OCI-M2 (cell line): ENCODE results near the gene PXYLP1.

ENCODE experiments used
- DNase-seq: peaks from one replicate; lab custom pipeline; 2025; ENCODE audit not compliant: unreplicated experiment; lab: John Stamatoyannopoulos, UW

The PXYLP1 gene

DNA sequence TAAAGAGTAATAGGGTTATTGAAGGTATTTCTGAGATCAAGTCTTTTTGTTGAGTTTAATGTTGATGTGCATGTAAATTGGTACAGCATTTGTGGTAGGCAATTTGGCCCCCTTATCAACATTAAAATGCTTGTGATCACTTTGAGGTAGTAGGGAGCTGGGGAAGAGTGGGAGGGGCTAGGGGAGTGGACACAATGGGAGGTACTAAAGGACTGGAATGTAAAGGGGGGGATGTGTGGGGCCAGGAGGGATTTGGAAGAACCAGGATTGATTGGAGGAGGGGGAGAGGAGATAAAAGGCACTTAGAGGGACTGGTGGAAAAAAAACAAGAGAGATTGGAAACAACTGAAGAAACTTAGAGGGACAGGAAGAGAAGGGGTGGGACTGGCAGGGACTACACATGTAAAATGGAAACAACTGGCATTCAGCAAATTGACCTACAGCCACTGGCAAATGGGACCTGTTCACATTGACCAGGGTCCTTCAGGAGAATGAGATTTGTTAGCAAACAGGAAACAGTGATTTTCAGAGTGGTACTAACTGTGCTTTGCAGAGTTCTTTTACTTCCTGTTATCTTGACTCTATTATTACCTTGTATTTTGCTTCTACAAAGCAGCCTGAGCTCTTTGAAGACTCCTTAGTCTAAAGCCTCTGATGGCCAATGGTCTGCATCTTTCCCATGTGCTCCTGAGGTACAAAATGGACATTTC is 88.9 kb downstream of the PXYLP1 start:
- DNase-seq = no peak

DNA sequence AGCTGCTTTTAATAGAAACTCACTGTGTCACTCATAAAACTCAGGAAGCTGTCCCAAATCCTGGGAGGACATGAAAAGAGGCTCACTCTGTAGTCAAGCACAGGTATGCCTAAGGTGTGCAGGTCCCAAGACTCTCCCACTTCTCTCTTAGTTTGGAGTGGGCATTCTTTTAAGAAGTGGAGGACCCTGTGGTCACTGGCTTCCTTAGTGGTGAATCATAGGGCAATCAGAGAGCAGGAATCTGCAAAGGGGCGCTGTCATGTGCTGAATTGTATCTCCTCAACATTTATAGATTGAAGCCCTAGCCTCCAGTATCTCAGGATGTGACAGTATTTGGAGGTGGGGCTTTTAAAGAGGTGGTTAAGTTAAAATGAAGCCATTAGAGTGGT is 89.5 kb downstream of the PXYLP1 start:
- no peak for DNase-seq

DNA sequence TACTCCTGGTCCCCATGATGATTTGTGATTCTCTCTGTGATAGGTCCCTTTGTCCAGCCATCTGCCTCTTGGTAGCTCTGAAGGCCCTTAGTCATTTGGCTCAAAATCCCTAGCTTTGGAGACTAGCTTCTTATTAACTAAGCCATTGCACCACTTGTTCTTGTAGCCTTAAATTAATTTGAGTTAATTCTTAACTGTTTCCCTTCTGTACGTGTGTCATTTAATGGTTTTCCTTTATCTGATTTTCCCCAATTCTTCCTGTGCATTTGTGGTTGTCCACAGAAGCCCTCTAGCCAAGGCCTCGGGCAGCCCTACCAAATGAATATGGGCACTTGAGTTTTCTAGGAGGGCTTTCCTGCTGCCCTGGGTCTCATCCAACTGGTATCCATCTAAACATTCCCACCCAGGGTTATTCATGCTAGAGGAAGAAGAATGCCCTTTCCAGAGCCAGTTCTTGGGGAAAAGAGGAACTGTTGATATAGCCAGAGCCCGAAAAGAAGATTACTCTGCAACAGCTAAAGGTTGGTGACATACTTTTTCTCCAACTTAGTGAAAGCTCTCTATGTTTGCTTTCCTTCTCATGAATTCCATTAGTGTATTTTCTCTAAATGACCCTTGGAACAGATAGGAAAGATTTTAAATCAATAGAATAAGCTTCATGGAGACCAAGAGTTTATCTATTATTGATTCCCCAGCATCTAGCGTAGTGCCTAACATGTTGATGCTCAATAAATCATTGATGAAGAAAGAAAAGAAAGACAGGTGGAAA is 92.5 kb downstream of the PXYLP1 start:
- DNase-seq = no peak

DNA sequence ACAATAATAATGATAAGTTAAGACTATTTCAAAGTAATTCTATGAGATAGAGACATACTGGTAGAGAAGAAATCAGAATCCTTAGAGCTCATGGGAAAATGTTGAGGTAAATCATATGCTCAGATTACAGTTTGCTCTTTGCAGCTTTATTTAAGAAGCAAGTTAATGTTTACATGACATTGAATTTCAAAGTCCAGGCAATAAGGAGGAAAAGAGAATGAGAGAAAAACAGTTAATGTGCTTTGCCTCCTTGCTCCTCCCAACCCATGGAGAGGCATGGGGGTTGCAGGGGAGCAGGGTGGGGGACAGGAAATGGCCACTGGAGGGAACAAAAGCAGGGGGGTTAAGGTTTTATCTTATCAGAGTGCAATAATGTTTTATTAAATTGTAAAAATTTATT is 94.5 kb downstream of the PXYLP1 start:
- DNase-seq = no peak

DNA sequence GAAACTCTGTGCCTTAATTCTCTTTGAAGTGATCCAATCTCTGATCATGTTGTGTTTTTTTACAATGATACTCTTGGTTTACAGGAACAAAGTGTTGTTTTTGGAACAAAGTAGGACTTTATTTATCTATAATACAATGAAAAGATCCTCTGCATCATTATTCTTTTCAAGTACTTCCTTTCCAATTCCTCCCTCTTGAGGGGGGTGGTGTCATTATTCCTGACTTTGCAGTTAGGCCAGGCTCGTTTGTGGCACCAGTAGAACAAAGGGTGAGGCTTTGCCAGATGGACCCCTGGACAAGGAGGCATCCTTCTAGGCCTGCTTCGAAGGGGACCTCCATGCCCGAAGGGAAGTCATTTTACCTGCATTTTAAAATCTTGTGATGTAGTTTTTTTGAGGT is 95.0 kb downstream of the PXYLP1 start:
- DNase-seq = no peak

DNA sequence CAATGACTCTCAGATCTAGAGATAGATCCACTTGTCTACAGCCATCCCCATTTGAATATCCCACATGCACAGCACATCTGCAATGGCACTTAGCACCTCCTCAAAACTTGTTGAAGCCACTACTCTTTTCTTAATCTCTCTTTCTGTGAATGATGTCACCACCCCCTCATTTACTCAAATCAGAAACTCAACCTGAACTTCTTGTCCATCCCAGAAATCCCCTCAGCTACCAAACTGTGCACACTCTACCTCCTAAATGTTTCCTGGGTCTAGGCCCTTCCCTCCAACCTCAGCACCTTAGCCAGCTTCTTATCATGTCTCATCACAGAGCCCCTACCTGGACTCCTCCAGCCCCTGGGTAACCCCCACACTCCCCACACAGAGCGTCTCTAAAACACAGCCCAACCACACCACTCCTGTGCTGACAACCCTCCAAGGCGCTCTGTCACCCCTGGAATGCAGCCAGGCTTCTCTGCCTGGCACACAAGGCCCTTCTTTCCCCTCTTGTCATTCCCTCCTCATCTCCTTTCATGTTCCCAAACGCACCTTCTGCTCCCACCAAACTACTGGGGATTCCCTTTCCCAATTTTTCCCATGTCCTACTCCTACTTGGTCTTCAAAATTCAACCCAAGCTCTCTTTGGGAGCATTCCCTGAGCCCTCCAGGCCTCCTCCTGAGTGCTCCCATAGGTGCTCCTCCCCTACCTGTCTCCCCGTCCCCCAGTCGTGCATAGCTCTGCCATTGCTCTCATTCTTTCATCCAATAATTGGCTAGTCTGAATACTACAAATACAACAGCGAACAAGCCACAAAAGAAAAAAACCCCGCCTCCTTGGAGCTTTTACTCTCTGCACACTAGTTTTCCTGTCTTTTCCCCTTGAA is 96.9 kb downstream of the PXYLP1 start:
- DNase-seq = no peak

DNA sequence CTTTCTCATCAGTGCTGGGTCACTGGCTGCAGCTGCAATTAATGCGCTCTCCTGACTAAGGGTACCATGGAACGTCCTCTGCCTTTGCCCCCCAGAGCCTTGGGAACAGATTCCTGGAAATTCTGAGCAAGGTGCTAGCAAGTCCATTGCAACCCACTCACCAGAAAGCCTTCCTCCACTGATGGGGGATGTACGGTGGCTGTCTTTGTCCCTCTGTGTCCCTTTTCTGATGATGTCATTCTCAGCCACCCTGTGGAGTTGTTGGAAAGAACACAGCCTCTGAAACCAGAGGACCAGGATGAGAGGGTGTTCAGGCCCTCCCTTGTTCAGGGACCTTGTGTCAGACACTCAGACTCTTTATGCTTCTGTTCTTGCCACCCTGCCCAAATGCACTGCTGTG is 98.6 kb downstream of the PXYLP1 start:
- DNase-seq = no peak

DNA sequence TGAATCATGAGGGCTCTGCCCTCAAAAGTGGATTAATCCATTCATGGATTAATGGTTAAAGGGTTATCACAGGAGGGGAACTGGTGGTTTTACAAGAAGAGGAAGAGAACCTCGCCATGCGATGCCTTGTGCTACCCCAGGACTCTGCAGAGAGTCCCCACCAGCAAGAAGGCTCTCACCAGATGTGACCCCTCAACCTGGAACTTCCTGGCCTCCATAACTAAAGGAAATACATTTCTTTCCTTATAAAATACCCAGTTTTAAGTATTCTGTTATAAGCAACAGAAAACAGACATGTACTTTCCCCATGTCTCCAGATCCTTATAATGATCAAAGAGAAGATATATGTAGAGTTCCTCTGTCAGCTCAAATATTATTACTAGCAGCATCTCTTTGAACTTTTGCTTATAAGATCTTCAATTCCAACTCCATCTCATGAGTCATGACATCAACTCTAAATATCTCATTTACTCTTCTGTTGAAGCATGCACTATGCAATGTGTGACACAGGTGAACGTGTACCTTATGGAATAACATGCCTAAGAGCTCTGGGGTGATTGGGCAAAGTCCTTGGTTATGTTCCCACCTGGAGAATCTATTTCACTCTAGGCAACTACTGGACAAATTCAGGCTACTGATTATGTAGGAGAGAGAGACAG is 99.2 kb downstream of the PXYLP1 start:
- DNase-seq = no peak

DNA sequence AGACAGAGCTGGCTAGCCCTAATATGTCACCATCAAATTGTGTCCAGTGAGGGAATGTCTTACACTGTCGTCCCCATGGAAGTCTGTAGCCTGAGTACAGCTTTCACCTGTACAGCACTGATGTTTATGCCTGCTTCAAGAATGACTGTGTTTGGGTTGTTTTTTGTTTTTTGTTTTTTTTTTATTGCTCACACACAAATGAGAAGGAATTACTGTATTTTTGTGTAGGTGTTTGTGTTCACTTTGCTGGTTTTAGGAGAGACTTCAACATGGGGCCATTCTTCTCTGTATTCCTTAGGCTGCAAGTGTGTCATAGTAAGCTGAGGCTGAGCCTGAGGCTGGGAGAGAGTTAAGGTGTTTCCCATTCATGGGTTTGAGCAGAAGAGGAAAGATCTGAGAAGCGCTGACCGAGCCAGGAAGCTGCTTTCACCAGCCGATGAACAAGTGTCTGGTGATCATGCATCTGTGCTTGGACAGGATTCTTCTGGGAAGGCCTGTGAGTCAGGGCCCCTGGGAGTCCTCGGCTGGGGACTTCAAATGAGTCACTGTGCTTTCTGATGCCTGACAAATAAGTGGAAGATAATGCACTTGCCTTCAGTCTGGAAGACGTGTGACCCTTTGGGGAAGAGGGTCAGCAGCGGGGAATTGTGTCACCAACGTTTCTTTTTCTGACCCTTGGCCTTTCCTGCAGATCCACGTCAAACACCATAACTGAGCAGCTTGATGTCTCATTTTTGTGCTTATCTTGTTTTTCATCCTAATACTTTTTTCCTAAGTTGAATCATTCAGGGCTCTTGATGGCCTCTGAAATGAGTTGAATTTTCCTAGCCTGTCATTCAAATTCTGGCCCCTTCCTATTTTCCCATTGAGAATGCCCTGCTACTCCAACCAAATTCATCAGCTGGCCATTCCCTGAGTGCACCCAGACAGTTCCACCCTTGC is 100.0 kb downstream of the PXYLP1 start:
- DNase-seq = peak; percentile 42

DNA sequence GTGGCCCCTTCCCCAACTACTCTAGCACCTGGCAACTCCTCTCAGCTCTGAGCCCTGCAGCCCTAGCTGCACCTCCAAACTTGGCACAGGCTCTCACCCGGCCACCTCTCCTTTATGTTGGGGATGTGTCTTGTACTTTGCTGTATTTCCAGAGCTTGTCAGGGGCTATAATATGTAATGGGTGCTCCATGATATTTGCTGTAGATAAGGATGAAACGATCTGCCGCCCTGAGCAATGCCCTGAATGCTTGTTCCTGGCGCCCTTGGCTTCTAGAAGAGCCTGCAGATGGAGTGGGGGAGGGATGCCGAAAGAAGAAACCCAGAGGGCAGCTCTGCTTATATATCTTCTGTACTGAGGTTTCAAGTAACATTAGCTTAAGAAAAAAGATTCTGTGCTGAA is 100.8 kb downstream of the PXYLP1 start:
- DNase-seq = no peak

DNA sequence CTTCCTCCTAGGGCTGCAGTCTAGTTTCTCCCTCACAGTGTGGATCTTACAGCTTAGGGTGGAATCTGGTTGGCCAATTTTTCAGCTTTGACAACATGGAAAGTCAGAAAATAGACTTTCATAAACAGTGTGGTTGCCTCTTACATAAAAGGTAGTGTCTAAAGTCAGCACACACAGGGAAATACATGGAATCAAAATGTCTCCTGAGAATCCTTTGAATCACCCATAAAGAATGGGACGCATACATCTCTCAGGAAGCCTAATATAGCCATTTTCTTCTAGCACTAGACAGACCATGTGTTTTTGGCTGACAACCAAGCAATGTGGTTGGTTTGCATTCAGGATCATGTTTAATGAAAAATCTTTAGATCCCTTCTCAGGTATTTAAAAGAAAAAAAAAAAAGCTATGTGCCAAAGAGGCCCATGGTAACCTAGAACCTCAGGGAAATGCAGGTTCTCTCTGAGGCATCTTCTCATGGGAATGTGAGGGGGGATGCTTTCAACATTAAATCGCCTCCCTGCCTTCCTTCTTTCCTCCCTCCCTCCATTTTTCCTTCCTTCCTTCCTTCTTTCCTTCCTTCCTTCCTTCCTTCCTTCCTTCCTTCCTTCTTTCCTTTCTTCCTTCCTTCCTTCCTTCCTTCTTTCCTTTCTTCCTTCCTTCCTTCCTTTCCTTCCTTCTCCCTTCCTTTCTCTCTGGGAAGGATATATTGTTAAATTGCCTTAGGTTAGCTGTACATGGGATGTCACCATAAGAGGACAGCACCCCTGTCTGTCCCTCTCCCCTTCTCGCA is 102.4 kb downstream of the PXYLP1 start:
- no peak for DNase-seq

DNA sequence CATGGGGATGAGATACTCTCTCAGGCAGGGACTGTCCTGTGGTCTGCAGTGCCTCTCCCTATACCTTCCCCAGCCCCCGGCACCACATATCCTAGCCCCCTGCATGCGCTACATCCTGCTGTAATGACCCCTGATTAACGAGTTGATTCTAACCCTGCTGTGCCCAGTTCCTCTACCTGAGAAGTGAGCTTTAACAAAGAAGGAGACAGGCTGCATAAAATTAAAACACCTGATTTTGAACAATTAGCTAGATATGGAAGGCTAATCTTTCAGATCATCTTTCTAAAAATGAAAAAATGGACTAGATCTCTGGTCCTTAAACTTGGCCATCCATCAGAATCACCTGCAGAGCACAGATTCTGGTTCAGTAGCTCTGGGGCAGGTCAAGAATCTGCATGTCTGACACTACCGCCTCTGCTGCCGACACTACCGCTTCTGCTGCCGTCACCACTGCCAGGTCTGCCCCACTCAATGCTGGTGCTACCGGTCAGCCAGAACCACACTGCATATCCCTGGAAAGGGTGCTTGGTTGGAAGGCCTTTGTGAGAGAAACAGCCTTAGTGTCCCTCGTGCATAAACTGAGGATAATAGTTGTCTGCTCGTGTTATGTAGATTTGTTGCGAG is 103.1 kb downstream of the PXYLP1 start:
- DNase-seq = no peak

DNA sequence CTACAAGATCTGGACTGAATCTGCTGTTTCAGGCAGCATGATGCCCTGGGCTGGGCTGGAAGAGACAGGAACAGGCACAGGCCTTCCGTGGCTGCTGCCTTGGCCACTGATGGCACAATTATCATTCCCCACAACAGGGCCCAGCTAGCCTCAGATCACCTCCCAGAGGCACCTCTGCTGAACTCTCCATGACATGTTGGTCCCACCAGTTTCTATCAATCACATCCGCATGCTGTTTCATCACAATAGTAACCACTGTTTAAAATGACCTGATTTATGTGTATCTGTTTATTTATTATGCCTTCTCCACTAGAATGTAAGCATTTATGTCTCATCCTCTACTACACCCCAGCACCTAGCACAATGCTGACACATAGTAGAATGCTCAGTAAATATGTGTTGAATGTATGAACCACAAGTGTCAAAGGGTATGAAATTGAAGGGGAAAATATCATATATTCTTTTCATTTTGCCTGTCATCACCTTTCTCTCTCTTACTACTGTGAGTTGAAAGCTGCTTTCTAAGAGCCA is 104.0 kb downstream of the PXYLP1 start:
- no peak for DNase-seq

DNA sequence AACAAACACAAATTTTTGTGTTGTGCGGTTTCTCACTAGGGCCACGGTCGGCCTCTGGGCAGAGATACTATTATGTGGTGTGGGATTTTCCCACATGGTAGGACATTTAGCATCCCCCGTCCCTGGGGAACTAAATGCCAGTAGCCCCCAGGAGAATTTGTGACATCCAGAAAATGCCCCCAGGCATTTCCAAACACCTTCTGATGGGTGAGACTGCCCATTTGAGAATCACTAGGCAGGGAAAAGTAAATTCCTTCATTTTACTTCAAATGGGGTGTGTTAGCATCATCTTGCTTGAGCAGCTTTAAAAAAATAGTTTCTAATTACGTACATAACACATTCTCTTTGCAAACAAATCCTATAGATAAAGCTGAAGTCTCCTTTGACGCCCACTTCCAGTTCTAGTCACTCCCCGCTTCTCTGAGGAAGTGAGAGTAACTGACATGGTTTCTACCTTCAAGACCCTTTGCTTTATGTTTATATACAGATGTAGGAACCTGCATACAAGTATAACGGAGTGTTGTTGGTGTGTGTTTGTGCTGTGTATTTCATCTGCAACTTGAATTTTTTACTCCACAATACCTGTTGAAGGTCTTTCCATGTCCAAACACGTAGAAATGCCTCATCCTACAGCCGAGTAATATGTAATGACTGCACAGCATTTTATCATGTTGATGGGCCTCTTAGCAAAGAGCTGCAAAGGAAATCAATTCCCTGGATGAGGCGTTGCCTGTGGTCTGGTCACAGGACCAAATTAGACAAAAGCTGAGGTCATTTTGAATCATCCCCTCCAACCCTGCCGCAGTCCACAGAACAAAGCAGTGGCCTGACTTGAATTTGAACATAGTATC is 105.3 kb downstream of the PXYLP1 start:
- no peak for DNase-seq

DNA sequence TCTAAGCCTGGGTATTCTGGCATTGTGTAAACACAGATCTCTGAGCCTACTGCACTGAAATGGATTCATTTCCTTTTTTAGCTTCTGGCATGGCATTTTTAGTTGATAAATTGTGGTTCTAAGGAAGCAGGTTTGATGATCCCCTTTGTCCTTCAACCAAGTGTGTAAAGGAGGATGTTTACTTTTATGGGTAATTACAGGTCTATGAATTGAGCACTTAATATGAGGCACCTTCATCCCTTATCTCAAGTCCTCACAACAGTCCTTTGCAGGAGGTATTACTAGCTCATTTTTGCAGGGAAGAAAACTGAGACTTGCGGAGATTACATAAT is 105.9 kb downstream of the PXYLP1 start:
- no peak for DNase-seq

DNA sequence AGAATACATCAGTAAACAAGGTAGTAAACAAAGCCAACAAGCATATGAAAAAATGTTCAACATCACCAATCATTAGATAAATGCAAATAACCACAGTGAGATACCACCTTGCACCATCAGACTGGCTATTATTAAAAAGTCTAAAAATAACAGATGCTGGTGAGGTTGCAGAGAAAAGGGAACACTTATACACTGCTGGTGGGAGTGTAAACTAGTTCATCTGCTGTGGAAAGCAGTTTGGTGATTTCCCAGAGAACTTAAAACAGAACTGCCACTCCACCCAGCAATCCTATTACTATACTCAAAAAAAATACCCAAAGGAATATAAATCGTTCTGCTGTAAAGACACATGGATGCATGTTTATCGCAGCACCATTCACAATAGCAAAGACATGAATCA is 106.4 kb downstream of the PXYLP1 start:
- DNase-seq = no peak

DNA sequence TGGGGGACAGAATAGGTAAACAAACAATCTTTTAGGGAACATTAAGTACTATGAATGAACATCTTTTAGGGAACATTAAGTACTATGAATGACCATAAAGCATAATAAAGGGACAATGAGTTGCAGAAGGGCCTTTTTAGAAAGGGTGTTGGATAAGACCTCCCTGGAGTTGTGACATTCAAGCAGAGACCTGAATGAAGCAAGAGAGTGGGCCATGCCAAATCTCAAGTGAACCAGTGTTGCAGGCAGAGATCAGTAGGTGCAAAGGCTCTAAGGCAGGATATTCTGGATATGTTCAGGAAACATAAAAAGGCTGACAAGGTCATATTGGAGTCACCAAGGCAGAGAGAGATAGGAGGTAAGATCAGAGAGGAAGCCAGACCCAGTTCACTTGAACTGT is 107.3 kb downstream of the PXYLP1 start:
- no peak for DNase-seq

DNA sequence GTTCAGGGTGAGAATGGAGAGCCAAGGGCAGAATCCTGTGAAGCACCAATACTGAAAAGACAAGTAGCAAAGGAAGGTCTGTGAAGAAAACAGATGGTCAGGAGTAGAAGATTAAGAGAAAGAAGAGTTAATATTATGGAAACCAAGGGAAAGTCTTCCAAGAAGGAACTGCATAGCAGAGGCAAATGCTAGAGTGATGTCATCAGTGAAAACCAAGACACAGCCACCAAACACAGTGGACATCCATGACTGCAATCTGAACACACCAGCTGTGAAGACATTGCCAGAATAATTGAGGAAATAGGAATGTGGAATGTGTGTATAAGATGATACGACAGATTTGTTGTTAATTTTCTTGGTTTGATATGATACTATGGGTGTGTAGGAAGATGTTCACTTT is 109.9 kb downstream of the PXYLP1 start:
- no peak for DNase-seq
